ENCODE data around the gene SCN11A. TPM values are rescaled to one million over a fixed set of nuclear protein-coding genes. Genes with fewer than 3 reads are reported as not detected.

SCN11A gene
- total and polyA plus RNA-seq, 9 of the 15 experiments (the other 6 are each of a cell fraction or from before 2014, with no cell fraction given): 0.01 to 0.05 (median 0.04) TPM; not detected in 6

GRCh38 chr3:39011191-39011736 is 40.5 kb downstream of the SCN11A start (continued):
- TF ChIP-seq CREB3 (tag; conservative IDR thresholded peaks at IDR 0.05; ENCODE audit: low read depth) (0 out of 2 replicates have a peak, but pooled peaks have one; percentile 20), ZNF212 (CRISPR knock-in tag; IDR thresholded peaks at IDR 0.05) (no peak), ELF1 (tag; IDR thresholded peaks at IDR 0.05) (peak; percentile 54; the same call in 1 of the 2 replicates), RBM39 (optimal IDR thresholded peaks at IDR 0.05; ENCODE audit: low read depth, low read length) (no peak), ZNF316 (IDR thresholded peaks at IDR 0.05) (peak; percentile 43; the same call in 1 of the 2 replicates)

GRCh38 chr3:39005295-39005694 is 46.4 kb downstream of the SCN11A start:
- ChIA-PET POLR2A (interaction anchor here (0.6 kb wide), 1 partner anchor 779 kb away, joined by 3 read pairs; no protein-coding TSS in a partner anchor), CTCF (ENCODE audit: low intra/inter-chr PET ratio) (no interaction called here)
- H3K9ac ChIP-seq (ENCODE audit: insufficient read depth in 1 of 2, low read depth in 2 of 2, low read length in 2 of 2): no peak overlapping the region
- H3K4me2 ChIP-seq (ENCODE audit: insufficient read depth, low read length): no peak overlapping the region
- 8% methylated on average over 2 of the region's 2 CpGs for WGBS (ENCODE audit: insufficient coverage, low coverage, missing lambda C conversion rate)
- H3K9me3 ChIP-seq (replicated peaks; ENCODE audit: control insufficient read depth, insufficient read depth, low read depth, low read length): no peaks in the 10 kb centered on the region
- ATAC-seq (no peak), DNase-seq (ENCODE audit: extremely low read depth in 1 of 4, low spot score in 3 of 4) (no peak), FAIRE-seq (no peak)
- no peak overlapping the region for H3K27ac ChIP-seq (ENCODE audit: extremely low read depth, low read depth, low read length)
- no peaks in the 10 kb centered on the region for H3K36me3 ChIP-seq (ENCODE audit: control insufficient read depth, insufficient read depth, low read length)
- TF ChIP-seq RBM17 (IDR thresholded peaks at IDR 0.05; ENCODE audit: borderline replicate concordance, low read depth, low read length) (no peak), SPI1 (IDR thresholded peaks at IDR 0.05; ENCODE audit: borderline replicate concordance, low read depth, low read length) (no peak), MTA2 (IDR thresholded peaks at IDR 0.05; ENCODE audit: low read depth) (no peak), HSF4 (CRISPR knock-in tag; IDR thresholded peaks at IDR 0.05; ENCODE audit: borderline replicate concordance) (no peak), E2F4 (CRISPR knock-in tag; IDR thresholded peaks at IDR 0.05; ENCODE audit: low read depth) (no peak), ZNF830 (CRISPR knock-in tag; IDR thresholded peaks at IDR 0.05) (no peak), PHTF2 (CRISPR knock-in tag; IDR thresholded peaks at IDR 0.05) (no peak), BRCA1 (IDR thresholded peaks at IDR 0.05) (no peak), BRCA1 (CRISPR knock-in tag; IDR thresholded peaks at IDR 0.05) (no peak), SAFB2 (IDR thresholded peaks at IDR 0.05; ENCODE audit: borderline replicate concordance, low read depth, low read length, severe bottlenecking) (no peak)
- H3K27me3 ChIP-seq (ENCODE audit: control insufficient read depth in 2 of 2, insufficient read depth in 2 of 2, low read length in 2 of 2): no peaks in the 10 kb centered on the region
- H3K79me2 ChIP-seq (ENCODE audit: control insufficient read depth, insufficient read depth, low read length): no peaks in the 10 kb centered on the region
- H2AFZ ChIP-seq (ENCODE audit: low read depth, low read length): no peak overlapping the region
- no TSS peak for BruUV-seq (replicated peaks)
- no peak overlapping the region for H3K4me3 ChIP-seq
- no peaks in the 10 kb centered on the region for H3K9me1 ChIP-seq (ENCODE audit: control insufficient read depth, insufficient read depth, low read length)
- intact Hi-C loops (cut with micrococcal nuclease) (loop anchor here (10.0 kb wide), 2 partner anchors 350 to 480 kb away; no protein-coding TSS in a partner anchor), in situ Hi-C loops (cut with MboI) (no loop called here)
- no peaks in the 10 kb centered on the region for H4K20me1 ChIP-seq (replicated peaks; ENCODE audit: control insufficient read depth, insufficient read depth, low read length)
- H3K4me1 ChIP-seq (replicated peaks in 1 of 2; ENCODE audit: control insufficient read depth in 2 of 2, insufficient read depth in 2 of 2, low read length in 2 of 2): no peaks in the 10 kb centered on the region
